Stomach (tissue), 4 donors: ENCODE measurements around the gene FDPS.

Experiments used
- EP300 ChIP-seq: sonication (generic); formaldehyde crosslinking; IDR thresholded peaks from one replicate; pipeline ENCODE4 v1.6.1; 2017; ENCODE audit warnings: antibody characterized with exemption
- POLR2A ChIP-seq, 4 donors: fragments of 450-650 bp; IDR thresholded peaks; one replicate each; pipeline ENCODE4 v1.6.1; 2016; ENCODE audit warnings: antibody characterized with exemption in 4 of 4, control low read depth in 2 of 4, mild to moderate bottlenecking in 1 of 4, moderate library complexity in 1 of 4
- TF ChIP-seq, protein P1 (sequence below), 7 experiments: fragments of 450-650 bp in 4 of 7; fragments of 200-600 bp in 3 of 7; sonication (generic) in 3 of 7; IDR thresholded peaks; one replicate each; pipeline ENCODE4 v1.5.1; 2016 to 2019; ENCODE audit warnings: antibody characterized with exemption in 7 of 7, control low read depth in 2 of 7, mild to moderate bottlenecking in 1 of 7

DNA sequence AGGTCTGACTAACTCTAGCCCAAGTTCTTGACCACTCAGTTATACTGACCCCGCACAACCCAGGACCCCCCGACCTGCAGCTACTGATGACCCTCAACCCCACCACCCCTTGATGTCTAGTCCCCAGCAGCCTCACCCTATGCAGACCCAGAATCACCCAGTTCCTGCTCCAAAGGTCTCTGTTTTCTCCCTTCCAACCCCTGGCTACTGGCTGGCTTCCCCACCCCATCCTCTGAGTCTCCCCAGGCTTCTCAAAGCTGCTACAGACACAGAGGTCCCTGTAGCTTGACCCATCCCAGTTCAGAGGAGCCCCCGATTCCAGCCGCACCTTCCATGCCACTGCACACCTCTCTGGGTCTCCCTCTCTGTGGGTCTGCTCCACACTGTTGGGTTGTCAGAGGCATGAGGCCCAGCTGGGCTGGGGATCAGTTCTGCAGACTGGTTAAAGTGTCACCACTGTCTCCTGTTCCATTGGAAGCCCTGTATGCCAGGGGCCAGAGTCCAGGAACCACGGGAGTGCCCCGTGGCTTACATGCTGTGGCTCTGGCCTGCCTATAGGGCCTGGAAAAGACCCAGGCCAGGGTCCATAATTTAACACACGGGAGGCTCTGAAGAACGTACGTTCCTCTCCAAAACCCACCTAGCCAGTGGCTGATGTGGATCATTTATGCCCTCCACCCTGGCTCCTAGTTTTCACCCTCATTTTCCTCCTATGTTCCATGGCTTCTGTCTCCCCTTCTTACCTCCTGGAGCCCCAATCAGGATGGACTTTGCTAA lies 7.9 kb upstream of the FDPS start:
- TF ChIP-seq, protein P1, sequence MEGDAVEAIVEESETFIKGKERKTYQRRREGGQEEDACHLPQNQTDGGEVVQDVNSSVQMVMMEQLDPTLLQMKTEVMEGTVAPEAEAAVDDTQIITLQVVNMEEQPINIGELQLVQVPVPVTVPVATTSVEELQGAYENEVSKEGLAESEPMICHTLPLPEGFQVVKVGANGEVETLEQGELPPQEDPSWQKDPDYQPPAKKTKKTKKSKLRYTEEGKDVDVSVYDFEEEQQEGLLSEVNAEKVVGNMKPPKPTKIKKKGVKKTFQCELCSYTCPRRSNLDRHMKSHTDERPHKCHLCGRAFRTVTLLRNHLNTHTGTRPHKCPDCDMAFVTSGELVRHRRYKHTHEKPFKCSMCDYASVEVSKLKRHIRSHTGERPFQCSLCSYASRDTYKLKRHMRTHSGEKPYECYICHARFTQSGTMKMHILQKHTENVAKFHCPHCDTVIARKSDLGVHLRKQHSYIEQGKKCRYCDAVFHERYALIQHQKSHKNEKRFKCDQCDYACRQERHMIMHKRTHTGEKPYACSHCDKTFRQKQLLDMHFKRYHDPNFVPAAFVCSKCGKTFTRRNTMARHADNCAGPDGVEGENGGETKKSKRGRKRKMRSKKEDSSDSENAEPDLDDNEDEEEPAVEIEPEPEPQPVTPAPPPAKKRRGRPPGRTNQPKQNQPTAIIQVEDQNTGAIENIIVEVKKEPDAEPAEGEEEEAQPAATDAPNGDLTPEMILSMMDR (IDR thresholded peaks at IDR 0.05): no peak
- TF ChIP-seq EP300: no peak
- no peak for TF ChIP-seq POLR2A (IDR thresholded peaks at IDR 0.05)
